Stimulated activated effector memory CD8-positive, alpha-beta T cell treated with anti-CD3 and anti-CD28 coated beads, Interleukin-12 subunit alpha, Interleukin-12 subunit beta, amount 100 ng/mL, for 72 hours (primary cell): Measurements from ENCODE around the gene RPS17.

ENCODE experiments used
- ATAC-seq: fragments of 150-1000 bp; cut with Tn5 transposase; 2 replicates; pipeline ENCODE4 v1.10.0; 2021
- DNase-seq, 2 donors: peaks; one replicate each; pipeline ENCODE4 v3.0.0; 2021 to 2022; ENCODE audit warnings: low spot score in 2 of 2
- H3K27ac Mint-ChIP-seq: one replicate; pipeline ENCODE4 v1.8.0; 2022; ENCODE audit warnings: mild to moderate bottlenecking, mixed read lengths
- H3K36me3 Mint-ChIP-seq: one replicate; pipeline ENCODE4 v1.8.0; 2022; ENCODE audit warnings: mild to moderate bottlenecking, mixed read lengths
- H3K4me1 Mint-ChIP-seq: one replicate; pipeline ENCODE4 v1.8.0; 2022; ENCODE audit warnings: mixed read lengths
- H3K4me3 Mint-ChIP-seq: one replicate; pipeline ENCODE4 v1.8.0; 2022; ENCODE audit warnings: mild to moderate bottlenecking, mixed read lengths
- H3K9me3 Mint-ChIP-seq: one replicate; pipeline ENCODE4 v1.8.0; 2022; ENCODE audit warnings: mixed read lengths

Gene RPS17

DNA sequence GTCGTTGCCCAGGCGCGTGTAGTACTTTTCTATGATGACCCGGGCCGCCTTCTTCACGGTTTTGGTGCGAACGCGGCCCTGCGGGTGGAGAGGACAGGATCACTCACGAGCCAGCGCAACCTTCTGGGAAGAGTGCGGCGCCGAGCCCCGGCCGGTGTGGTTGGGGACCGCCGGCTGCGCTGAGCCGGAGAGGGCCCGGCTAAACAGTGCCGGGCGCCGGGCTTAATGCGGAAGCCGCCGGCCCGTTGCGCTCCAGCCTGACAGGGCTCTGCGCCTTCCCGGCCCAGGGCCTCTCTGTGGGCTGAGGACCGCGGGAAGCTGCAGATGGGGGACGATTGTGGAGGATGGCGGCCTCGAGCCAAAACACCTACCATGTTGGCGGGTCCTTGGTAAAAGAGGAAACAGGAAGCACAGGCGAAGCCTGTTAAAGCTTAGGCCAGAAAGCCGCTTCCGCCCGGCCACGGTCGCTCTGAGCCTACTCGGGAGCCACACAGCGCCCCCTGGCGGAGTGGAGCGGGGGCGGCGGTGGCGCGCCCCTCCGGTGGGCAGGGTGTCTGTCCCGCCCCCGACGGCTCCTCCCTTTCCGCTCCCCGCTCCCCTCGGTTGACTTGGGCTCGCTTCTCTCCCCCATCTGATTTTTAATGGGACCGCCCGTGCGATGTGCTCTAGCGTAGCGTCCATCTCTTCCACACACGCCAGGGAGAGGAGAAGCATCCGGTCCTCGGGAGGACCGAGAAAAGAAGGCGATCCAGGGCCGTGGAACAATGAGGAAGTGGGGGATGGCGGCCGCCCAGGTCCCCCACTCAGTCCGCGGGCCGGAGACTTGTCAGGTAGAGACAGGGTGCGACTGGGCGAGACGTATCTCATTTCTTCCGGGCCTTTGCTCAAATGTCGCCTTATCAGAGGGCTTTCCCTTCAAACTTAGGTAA lies at the start of gene RPS17:
RPS17 (minus strand) TSS at position 403 of the 929 bp plus-strand sequence; CDS start at position 374, 29 bp downstream.
- ATAC-seq (peak; percentile 96), DNase-seq (peak; percentile 99 to 100)
- H3K9me3 Mint-ChIP-seq, result no peaks in the 10 kb centered on the region
- peaks cover 59% of the 10 kb centered on the region for H3K36me3 Mint-ChIP-seq
- H3K27ac Mint-ChIP-seq, result peak within 1 kb of the TSS; percentile 98
- peaks cover 44% of the 10 kb centered on the region for H3K4me1 Mint-ChIP-seq
- H3K4me3 Mint-ChIP-seq, result peak within 1 kb of the TSS; percentile 94

- Mint-ChIP-seq H3K36me3 (no peaks in the 10 kb centered on the region), H3K9me3 (no peaks in the 10 kb centered on the region), H3K4me1 (no peaks in the 10 kb centered on the region), H3K27ac (no peak overlapping the region), H3K4me3 (no peak overlapping the region)
- ATAC-seq, result no peak
- DNase-seq, result no peak
These were observed 47.5 kb upstream of the RPS17 start for GRCh38 chr15:82587805-82588204.

DNA sequence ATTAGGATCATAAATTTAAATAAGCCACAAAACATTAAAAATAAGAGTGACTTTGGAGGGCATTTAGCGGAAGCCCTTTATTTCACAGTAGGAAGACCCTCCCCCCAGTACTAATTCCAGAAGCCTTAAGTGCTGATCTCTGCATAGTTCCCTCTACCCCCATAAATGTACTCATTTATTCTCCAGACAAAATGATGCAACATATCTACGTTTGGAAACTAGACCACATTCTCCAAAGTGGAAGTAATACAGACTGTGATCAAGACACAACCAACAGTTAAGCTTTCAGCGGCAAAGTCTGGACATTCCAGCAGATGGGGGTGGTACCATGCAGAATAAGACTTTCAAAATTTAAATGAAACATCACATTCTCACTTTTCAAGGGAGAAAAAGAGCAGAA lies 44.8 kb upstream of the RPS17 start:
- no peak for DNase-seq

GRCh38 chr15:82580713-82581112 lies 40.5 kb upstream of the RPS17 start:
- DNase-seq (no peak), ATAC-seq (no peak)
- no peak overlapping the region for H3K4me3 Mint-ChIP-seq
- no peaks in the 10 kb centered on the region for H3K9me3 Mint-ChIP-seq
- no peak overlapping the region for H3K27ac Mint-ChIP-seq
- H3K4me1 Mint-ChIP-seq, result no peaks in the 10 kb centered on the region
- H3K36me3 Mint-ChIP-seq, result no peaks in the 10 kb centered on the region

More for the DNA sequence above, 44.8 kb upstream of the RPS17 start:
- Mint-ChIP-seq H3K4me1 (no peaks in the 10 kb centered on the region), H3K27ac (no peak overlapping the region), H3K4me3 (no peak overlapping the region), H3K36me3 (no peaks in the 10 kb centered on the region), H3K9me3 (no peaks in the 10 kb centered on the region)
- no peak for ATAC-seq

DNA sequence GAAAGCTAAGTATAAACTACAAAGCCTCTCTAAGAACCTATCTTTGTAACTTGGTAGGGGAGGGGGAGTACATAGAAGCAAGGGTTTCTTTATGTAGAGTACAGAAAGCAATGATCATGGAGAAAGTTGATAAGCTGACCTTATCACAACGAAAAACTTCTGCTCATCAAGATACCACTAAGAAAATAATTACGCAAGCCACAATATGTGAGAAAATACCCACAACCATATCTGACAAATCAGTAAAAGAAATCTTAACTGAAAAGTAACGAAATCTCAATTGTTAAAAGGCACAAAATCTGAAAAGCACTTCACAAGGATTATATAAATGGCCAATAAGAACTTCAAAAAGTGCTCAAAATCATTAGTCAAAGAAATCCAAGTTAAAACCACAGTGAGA lies 35.1 kb upstream of the RPS17 start:
- no peaks in the 10 kb centered on the region for H3K36me3 Mint-ChIP-seq
- H3K27ac Mint-ChIP-seq, result no peak overlapping the region
- no peak for ATAC-seq

DNA sequence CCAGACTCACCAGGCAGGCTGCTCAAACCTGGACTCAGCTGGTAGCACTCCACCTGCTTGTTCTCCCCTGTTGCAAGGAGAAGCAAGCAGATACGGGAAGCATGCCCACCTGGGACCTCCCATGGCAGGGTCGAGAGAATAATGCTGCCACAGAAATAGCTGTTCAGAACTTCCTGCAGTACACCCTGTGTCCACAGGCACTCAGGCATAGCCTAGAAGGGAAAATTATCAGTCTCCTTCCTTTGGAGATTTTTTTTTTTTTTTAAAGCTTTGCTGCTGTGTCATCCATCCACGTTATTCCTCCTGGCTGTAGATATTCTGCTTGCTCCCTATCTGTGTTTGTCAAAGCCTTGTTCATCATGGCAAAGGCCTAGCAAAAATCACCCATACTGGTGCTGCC lies 32.7 kb upstream of the RPS17 start:
- no peak overlapping the region for H3K4me3 Mint-ChIP-seq

More for the DNA sequence above, 35.1 kb upstream of the RPS17 start:
- Mint-ChIP-seq H3K9me3 (no peaks in the 10 kb centered on the region), H3K4me3 (no peak overlapping the region), H3K4me1 (no peaks in the 10 kb centered on the region)
- DNase-seq, result no peak

GRCh38 chr15:82572311-82572710 lies 32.1 kb upstream of the RPS17 start:
- Mint-ChIP-seq H3K9me3 (no peaks in the 10 kb centered on the region), H3K4me1 (no peaks in the 10 kb centered on the region), H3K27ac (no peak overlapping the region), H3K4me3 (no peak overlapping the region), H3K36me3 (no peaks in the 10 kb centered on the region)
- ATAC-seq, result peak; percentile 33
- DNase-seq, result no peak

More for the DNA sequence above, 32.7 kb upstream of the RPS17 start:
- no peaks in the 10 kb centered on the region for H3K9me3 Mint-ChIP-seq
- H3K4me1 Mint-ChIP-seq, result no peaks in the 10 kb centered on the region
- DNase-seq, result no peak
- no peak for ATAC-seq
- no peaks in the 10 kb centered on the region for H3K36me3 Mint-ChIP-seq
- H3K27ac Mint-ChIP-seq, result no peak overlapping the region

GRCh38 chr15:82571722-82572222 lies 31.5 kb upstream of the RPS17 start:
- H3K4me1 Mint-ChIP-seq, result no peaks in the 10 kb centered on the region
- H3K9me3 Mint-ChIP-seq, result no peaks in the 10 kb centered on the region
- ATAC-seq, result peak; percentile 12
- H3K36me3 Mint-ChIP-seq, result no peaks in the 10 kb centered on the region
- no peak for DNase-seq
- no peak overlapping the region for H3K27ac Mint-ChIP-seq
- H3K4me3 Mint-ChIP-seq, result no peak overlapping the region

- Mint-ChIP-seq H3K9me3 (no peaks in the 10 kb centered on the region), H3K27ac (no peak overlapping the region), H3K4me1 (no peaks in the 10 kb centered on the region), H3K36me3 (no peaks in the 10 kb centered on the region), H3K4me3 (no peak overlapping the region)
- ATAC-seq, result no peak
- no peak for DNase-seq
These were observed 30.7 kb upstream of the RPS17 start for GRCh38 chr15:82570721-82571508.

DNA sequence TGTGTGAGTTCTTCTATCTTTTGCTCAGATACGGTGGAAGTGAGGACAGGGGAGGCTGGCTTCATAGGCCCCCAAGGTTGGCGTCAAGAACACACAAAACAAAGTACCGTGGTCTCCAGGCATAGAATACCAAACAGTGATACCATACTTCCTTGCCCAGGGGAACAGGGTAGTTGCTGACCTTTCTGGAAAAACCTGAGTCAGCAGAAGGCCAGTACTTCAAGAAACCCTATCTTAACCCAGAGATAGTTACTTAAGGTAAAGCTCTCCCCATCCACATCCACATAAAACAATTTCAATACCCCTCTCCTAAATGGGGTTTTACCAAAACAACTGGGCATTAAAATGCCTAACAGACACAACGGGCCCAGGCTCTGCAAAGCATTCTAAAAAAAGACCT lies 29.6 kb upstream of the RPS17 start:
- no peak overlapping the region for H3K27ac Mint-ChIP-seq
- no peaks in the 10 kb centered on the region for H3K9me3 Mint-ChIP-seq
- no peak overlapping the region for H3K4me3 Mint-ChIP-seq
- H3K36me3 Mint-ChIP-seq, result no peaks in the 10 kb centered on the region
- no peak for DNase-seq
- ATAC-seq, result no peak
- H3K4me1 Mint-ChIP-seq, result no peaks in the 10 kb centered on the region

GRCh38 chr15:82568986-82569385 lies 28.7 kb upstream of the RPS17 start:
- Mint-ChIP-seq H3K27ac (no peak overlapping the region), H3K4me3 (no peak overlapping the region), H3K4me1 (no peaks in the 10 kb centered on the region), H3K36me3 (no peaks in the 10 kb centered on the region), H3K9me3 (no peaks in the 10 kb centered on the region)
- no peak for ATAC-seq
- no peak for DNase-seq

DNA sequence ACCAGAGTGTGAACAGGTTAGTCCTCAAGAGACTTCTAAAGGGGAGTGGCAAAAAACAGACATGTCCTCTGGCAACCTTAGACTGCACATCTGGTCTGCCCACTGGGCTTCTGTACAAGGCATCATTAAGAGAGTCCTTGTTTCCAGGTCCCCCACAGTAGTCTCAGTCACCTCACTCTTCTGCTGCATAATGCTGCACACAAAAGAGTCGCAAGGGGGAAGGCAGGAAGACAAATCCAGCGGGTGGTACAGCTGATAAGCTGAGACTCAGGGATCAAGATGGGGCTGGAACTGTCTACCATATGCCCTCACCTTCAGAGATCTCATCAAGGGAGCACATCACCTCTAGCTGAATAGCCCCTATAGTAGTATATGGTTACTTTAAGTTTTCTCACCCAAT lies 27.4 kb upstream of the RPS17 start:
- Mint-ChIP-seq H3K4me1 (no peaks in the 10 kb centered on the region), H3K36me3 (no peaks in the 10 kb centered on the region), H3K4me3 (no peak overlapping the region), H3K27ac (no peak overlapping the region), H3K9me3 (no peaks in the 10 kb centered on the region)
- ATAC-seq, result no peak
- DNase-seq, result no peak

DNA sequence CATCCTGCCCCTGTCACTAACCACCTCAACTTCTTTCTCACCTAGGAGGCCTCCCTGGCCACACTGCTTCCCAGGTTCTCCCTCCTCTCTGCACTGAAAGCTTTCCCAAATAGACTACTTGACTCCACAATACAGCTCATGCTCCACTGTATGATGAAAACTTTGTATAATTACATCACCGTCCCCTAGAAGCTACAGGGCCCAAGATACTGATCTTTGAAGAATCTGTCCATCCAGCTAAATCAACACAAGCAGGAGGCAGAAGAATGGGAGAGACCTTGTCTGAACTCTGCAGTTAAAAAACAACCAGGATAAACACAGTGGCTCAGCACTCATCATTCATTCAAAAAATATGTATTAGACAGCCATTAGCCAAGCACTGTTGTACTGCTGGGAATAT lies 26.4 kb upstream of the RPS17 start:
- H3K36me3 Mint-ChIP-seq, result no peaks in the 10 kb centered on the region
- H3K9me3 Mint-ChIP-seq, result no peaks in the 10 kb centered on the region
- H3K4me1 Mint-ChIP-seq, result no peaks in the 10 kb centered on the region
- no peak for ATAC-seq
- no peak overlapping the region for H3K27ac Mint-ChIP-seq
- H3K4me3 Mint-ChIP-seq, result no peak overlapping the region
- no peak for DNase-seq

DNA sequence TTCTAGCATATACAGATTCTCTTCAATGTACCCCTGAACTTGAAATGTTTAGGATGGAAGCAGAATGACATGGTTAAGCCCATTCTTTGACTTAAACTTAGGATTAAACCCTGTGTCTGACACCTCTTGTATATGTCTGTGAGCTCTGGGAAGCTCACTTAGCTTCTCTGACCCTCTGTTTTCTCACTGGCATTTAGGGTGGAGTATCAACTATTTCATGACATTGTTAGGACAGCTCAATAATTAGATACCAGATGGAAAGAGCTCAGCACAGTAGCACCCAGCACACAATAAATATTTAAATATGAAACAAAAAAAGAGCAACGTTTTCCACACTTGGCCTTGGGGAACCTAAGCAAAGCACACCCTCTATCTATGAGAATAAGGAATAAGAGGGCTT lies 18.2 kb upstream of the RPS17 start:
- Mint-ChIP-seq H3K27ac (no peak overlapping the region), H3K4me3 (no peak overlapping the region), H3K36me3 (no peaks in the 10 kb centered on the region), H3K4me1 (no peaks in the 10 kb centered on the region), H3K9me3 (no peaks in the 10 kb centered on the region)
- no peak for ATAC-seq
- no peak for DNase-seq

DNA sequence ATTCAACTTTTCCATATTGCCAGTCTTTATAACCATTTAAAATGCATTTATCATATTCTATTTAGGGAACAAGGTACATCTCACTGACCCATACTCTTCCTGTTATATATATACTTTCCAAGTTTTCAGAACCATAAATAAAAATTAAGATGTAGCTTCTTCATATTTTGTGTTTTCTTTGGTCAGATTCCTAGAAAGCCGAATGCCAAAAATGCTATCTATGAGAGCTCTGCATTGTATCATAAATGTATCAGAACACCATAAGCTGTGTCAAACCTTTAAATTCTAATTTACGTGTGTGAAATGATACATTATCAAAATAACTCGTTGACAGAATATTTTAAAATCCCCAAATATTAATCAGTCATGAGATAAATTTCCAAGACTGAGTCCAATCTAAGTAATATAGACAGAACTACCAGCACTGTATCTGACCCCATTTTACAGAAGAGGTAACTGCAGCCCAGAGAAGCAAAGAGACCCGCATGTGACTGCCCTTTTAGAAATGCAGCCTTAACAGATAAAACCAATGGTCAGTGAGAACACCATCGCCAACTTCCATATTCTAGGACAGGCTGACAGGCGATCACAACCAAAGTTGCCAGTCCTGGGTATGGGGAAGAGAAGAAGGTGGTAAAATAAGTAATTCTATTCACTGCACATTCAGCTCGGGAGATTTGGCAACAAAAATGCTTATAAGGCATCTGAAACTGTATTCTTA lies 16.2 kb upstream of the RPS17 start:
- Mint-ChIP-seq H3K36me3 (no peaks in the 10 kb centered on the region), H3K9me3 (no peaks in the 10 kb centered on the region), H3K27ac (no peak overlapping the region), H3K4me1 (no peaks in the 10 kb centered on the region), H3K4me3 (no peak overlapping the region)
- DNase-seq, result no peak
- no peak for ATAC-seq
